GM12892 (cell line): ENCODE results near the gene MS4A2.

Experiments
- POLR2A ChIP-seq: IDR thresholded peaks from 2 replicates; pipeline ENCODE4 v1.6.1; 2011; ENCODE audit warnings: low read depth, low read length, control low read depth
- POLR2AphosphoS5 ChIP-seq: IDR thresholded peaks from 2 replicates; pipeline ENCODE4 v1.6.1; 2011; ENCODE audit warnings: low read depth, low read length, control low read depth
- TAF1 ChIP-seq: IDR thresholded peaks from 2 replicates; pipeline ENCODE4 v1.6.1; 2011; ENCODE audit warnings: low read depth, mild to moderate bottlenecking, control low read depth, low read length, borderline replicate concordance

DNA sequence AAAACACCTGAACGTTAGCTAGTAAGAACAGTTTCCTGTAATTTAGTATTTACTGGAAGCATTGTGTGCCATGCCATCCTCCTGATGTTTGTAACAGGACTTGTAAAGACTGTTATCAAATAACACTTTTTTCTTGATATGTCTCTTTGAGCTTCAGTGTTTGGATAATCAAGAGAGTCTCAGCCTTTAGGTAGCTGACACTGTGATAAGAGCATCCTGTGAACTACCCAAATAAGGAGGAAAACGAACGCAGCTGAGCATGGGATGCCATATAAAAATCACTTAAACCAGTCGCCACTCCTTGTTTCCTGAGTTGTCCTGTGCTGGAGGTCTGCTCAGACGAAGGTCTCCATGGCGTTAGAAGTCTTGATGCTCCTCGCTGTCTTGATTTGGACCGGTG, 48.4 kb upstream of the MS4A2 start, which contains the start of gene OOSP2:
- TF ChIP-seq POLR2A, result no peak
- TF ChIP-seq TAF1, result no peak
- no peak for TF ChIP-seq POLR2AphosphoS5
